ENCODE measurements around the gene ZNF480. TPM values are rescaled to one million over a fixed set of nuclear protein-coding genes. Genes with fewer than 3 reads are reported as not detected.

Gene ZNF480
- total RNA-seq, 1 donor, result 13.2 TPM

- TF ChIP-seq, protein P1, sequence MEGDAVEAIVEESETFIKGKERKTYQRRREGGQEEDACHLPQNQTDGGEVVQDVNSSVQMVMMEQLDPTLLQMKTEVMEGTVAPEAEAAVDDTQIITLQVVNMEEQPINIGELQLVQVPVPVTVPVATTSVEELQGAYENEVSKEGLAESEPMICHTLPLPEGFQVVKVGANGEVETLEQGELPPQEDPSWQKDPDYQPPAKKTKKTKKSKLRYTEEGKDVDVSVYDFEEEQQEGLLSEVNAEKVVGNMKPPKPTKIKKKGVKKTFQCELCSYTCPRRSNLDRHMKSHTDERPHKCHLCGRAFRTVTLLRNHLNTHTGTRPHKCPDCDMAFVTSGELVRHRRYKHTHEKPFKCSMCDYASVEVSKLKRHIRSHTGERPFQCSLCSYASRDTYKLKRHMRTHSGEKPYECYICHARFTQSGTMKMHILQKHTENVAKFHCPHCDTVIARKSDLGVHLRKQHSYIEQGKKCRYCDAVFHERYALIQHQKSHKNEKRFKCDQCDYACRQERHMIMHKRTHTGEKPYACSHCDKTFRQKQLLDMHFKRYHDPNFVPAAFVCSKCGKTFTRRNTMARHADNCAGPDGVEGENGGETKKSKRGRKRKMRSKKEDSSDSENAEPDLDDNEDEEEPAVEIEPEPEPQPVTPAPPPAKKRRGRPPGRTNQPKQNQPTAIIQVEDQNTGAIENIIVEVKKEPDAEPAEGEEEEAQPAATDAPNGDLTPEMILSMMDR (IDR thresholded peaks at IDR 0.05; ENCODE audit: insufficient read depth, low read length), result no peak
These were observed 72.8 kb downstream of the ZNF480 start, which contains the start of gene ZNF880 for GRCh38 chr19:52369559-52370340. Gene ZNF880, plus strand, starts transcription at chr19:52369923. Its CDS starts 43 bp downstream, at chr19:52369966.

GRCh38 chr19:52370341-52370710 lies 73.4 kb downstream of the ZNF480 start:
- TF ChIP-seq, protein P1 (IDR thresholded peaks at IDR 0.05; ENCODE audit: insufficient read depth, low read length), result no peak
- DNase-seq (ENCODE audit: low read depth), result no peak
- H3K4me3 ChIP-seq (ENCODE audit: low read depth, low read length), result peak overlapping the region; percentile 91

More at GRCh38 chr19:52369559-52370340, 72.8 kb downstream of the ZNF480 start, which contains the start of gene ZNF880:
- peak; percentile 90 for DNase-seq (ENCODE audit: low read depth)
- H3K4me3 ChIP-seq (ENCODE audit: low read depth, low read length), result peak within 1 kb of the TSS; percentile 91

Small RNA genes within 50 kb of the gene (small RNA-seq; reads per million reads assigned to genes)
- gene MIR643 (3.3 reads per million, percentile 82 among the genes with 10 or more reads in this experiment), gene RF00019 (not detected)

Other genes with a start within 250 kb of the ZNF480 start
- 7.9 and 9.7 TPM in 2 replicates for gene ZNF432, start 248.3 kb upstream of the ZNF480 start, total RNA-seq (ENCODE audit: low replicate concordance)
- 26.0 and 28.9 TPM in 2 replicates for gene ZNF841, start 201.4 kb upstream of the ZNF480 start, total RNA-seq (ENCODE audit: low replicate concordance)
- gene ZNF616, start 157.2 kb upstream of the ZNF480 start, total RNA-seq (ENCODE audit: low replicate concordance), result 5.0 and 8.9 TPM in 2 replicates
- 11.3 and 11.8 TPM in 2 replicates for gene ZNF836, start 125.5 kb upstream of the ZNF480 start, total RNA-seq (ENCODE audit: low replicate concordance)
- 176 and 187 TPM in 2 replicates for gene PPP2R1A, start 107.1 kb upstream of the ZNF480 start, total RNA-seq (ENCODE audit: low replicate concordance)
- 12.8 and 13.9 TPM in 2 replicates for gene ZNF766, start 27.6 kb upstream of the ZNF480 start, total RNA-seq (ENCODE audit: low replicate concordance)
- 1.7 and 2.3 TPM in 2 replicates for gene ZNF610, start 39.1 kb downstream of the ZNF480 start, total RNA-seq (ENCODE audit: low replicate concordance)
- 15.2 and 27.3 TPM in 2 replicates for gene ZNF880, start 72.8 kb downstream of the ZNF480 start, total RNA-seq (ENCODE audit: low replicate concordance)
- 42.5 and 72.3 TPM in 2 replicates for gene ZNF528, start 100.7 kb downstream of the ZNF480 start, total RNA-seq (ENCODE audit: low replicate concordance)
- gene ZNF534, start 132.0 kb downstream of the ZNF480 start, total RNA-seq (ENCODE audit: low replicate concordance), result not detected in 2 replicates
- gene ZNF578, start 156.4 kb downstream of the ZNF480 start, total RNA-seq (ENCODE audit: low replicate concordance), result 2.6 and 3.5 TPM in 2 replicates
- gene ZNF808, start 230.5 kb downstream of the ZNF480 start, total RNA-seq (ENCODE audit: low replicate concordance), result 13.4 and 23.6 TPM in 2 replicates